ENCODE results near the gene CST3.

The CST3 gene

GRCh38 chr20:23657202-23657601 lies 19.4 kb upstream of the CST3 start:
- Mint-ChIP-seq H3K9me3 (no peaks in the 10 kb centered on the region), H3K27me3 (peaks cover 7% of the 10 kb centered on the region), H3K4me1 (no peaks in the 10 kb centered on the region), H3K36me3 (no peaks in the 10 kb centered on the region), H3K4me3 (no peak overlapping the region), H3K27ac (no peak overlapping the region)
- ATAC-seq (ENCODE audit: low read depth) = no peak
- no peak for DNase-seq (ENCODE audit: low spot score in 2 of 2)

GRCh38 chr20:23656372-23656771 lies 18.6 kb upstream of the CST3 start:
- ATAC-seq (ENCODE audit: low read depth) (no peak), DNase-seq (ENCODE audit: low spot score in 2 of 2) (no peak)
- no peaks in the 10 kb centered on the region for H3K36me3 Mint-ChIP-seq
- no peak overlapping the region for H3K4me3 Mint-ChIP-seq
- no peaks in the 10 kb centered on the region for H3K9me3 Mint-ChIP-seq
- H3K4me1 Mint-ChIP-seq = no peaks in the 10 kb centered on the region
- peaks cover 7% of the 10 kb centered on the region for H3K27me3 Mint-ChIP-seq
- H3K27ac Mint-ChIP-seq = no peak overlapping the region

- no peak for ATAC-seq (ENCODE audit: low read depth)
- Mint-ChIP-seq H3K27ac (no peak overlapping the region), H3K27me3 (peaks cover 7% of the 10 kb centered on the region), H3K4me1 (no peaks in the 10 kb centered on the region), H3K9me3 (no peaks in the 10 kb centered on the region), H3K4me3 (no peak overlapping the region), H3K36me3 (no peaks in the 10 kb centered on the region)
- DNase-seq (ENCODE audit: low spot score in 2 of 2) = no peak
Measured at GRCh38 chr20:23655491-23656211, 17.9 kb upstream of the CST3 start.

- Mint-ChIP-seq H3K27me3 (peaks cover 3% of the 10 kb centered on the region), H3K27ac (no peak overlapping the region), H3K9me3 (no peaks in the 10 kb centered on the region), H3K4me1 (no peaks in the 10 kb centered on the region), H3K4me3 (no peak overlapping the region), H3K36me3 (no peaks in the 10 kb centered on the region)
- ATAC-seq (ENCODE audit: low read depth) (no peak), DNase-seq (ENCODE audit: low spot score in 2 of 2) (no peak)
Measured at GRCh38 chr20:23654717-23655116, 17.0 kb upstream of the CST3 start.

- Mint-ChIP-seq H3K27me3 (peaks cover 3% of the 10 kb centered on the region), H3K4me3 (no peak overlapping the region), H3K9me3 (no peaks in the 10 kb centered on the region), H3K27ac (no peak overlapping the region), H3K4me1 (no peaks in the 10 kb centered on the region), H3K36me3 (no peaks in the 10 kb centered on the region)
- DNase-seq (ENCODE audit: low spot score in 2 of 2) = no peak
- ATAC-seq (ENCODE audit: low read depth) = no peak
Measured at GRCh38 chr20:23654000-23654399, 16.2 kb upstream of the CST3 start.

- H3K4me3 Mint-ChIP-seq = no peak overlapping the region
- ATAC-seq (ENCODE audit: low read depth) = no peak
- DNase-seq (ENCODE audit: low spot score in 2 of 2) = no peak
- no peak overlapping the region for H3K27ac Mint-ChIP-seq
- no peaks in the 10 kb centered on the region for H3K4me1 Mint-ChIP-seq
- H3K27me3 Mint-ChIP-seq = peaks cover 3% of the 10 kb centered on the region
- no peaks in the 10 kb centered on the region for H3K36me3 Mint-ChIP-seq
- no peaks in the 10 kb centered on the region for H3K9me3 Mint-ChIP-seq
Measured at GRCh38 chr20:23653400-23653938, 15.7 kb upstream of the CST3 start.

- Mint-ChIP-seq H3K27me3 (peaks cover 3% of the 10 kb centered on the region), H3K9me3 (no peaks in the 10 kb centered on the region), H3K4me1 (no peaks in the 10 kb centered on the region), H3K4me3 (no peak overlapping the region), H3K27ac (no peak overlapping the region), H3K36me3 (no peaks in the 10 kb centered on the region)
- DNase-seq (ENCODE audit: low spot score in 2 of 2) (no peak), ATAC-seq (ENCODE audit: low read depth) (no peak)
Measured at GRCh38 chr20:23652926-23653325, 15.2 kb upstream of the CST3 start.

GRCh38 chr20:23652371-23652770 lies 14.6 kb upstream of the CST3 start:
- no peak overlapping the region for H3K27ac Mint-ChIP-seq
- no peak for DNase-seq (ENCODE audit: low spot score in 2 of 2)

GRCh38 chr20:23651117-23651516 lies 13.4 kb upstream of the CST3 start:
- Mint-ChIP-seq H3K27me3 (peaks cover 2% of the 10 kb centered on the region), H3K4me3 (no peak overlapping the region), H3K4me1 (no peaks in the 10 kb centered on the region), H3K9me3 (no peaks in the 10 kb centered on the region), H3K36me3 (no peaks in the 10 kb centered on the region), H3K27ac (no peak overlapping the region)
- ATAC-seq (ENCODE audit: low read depth) (no peak), DNase-seq (ENCODE audit: low spot score in 2 of 2) (no peak)

More at GRCh38 chr20:23652371-23652770, 14.6 kb upstream of the CST3 start:
- Mint-ChIP-seq H3K27me3 (peaks cover 3% of the 10 kb centered on the region), H3K4me1 (no peaks in the 10 kb centered on the region), H3K9me3 (no peaks in the 10 kb centered on the region), H3K36me3 (no peaks in the 10 kb centered on the region), H3K4me3 (no peak overlapping the region)
- no peak for ATAC-seq (ENCODE audit: low read depth)

GRCh38 chr20:23649830-23650417 lies 12.2 kb upstream of the CST3 start:
- Mint-ChIP-seq H3K36me3 (no peaks in the 10 kb centered on the region), H3K4me1 (no peaks in the 10 kb centered on the region), H3K9me3 (no peaks in the 10 kb centered on the region), H3K27ac (no peak overlapping the region), H3K4me3 (no peak overlapping the region), H3K27me3 (peaks cover 4% of the 10 kb centered on the region)
- DNase-seq (ENCODE audit: low spot score in 2 of 2) = no peak
- ATAC-seq (ENCODE audit: low read depth) = no peak

GRCh38 chr20:23649242-23649641 lies 11.5 kb upstream of the CST3 start:
- DNase-seq (ENCODE audit: low spot score in 2 of 2) (no peak), ATAC-seq (ENCODE audit: low read depth) (no peak)
- Mint-ChIP-seq H3K36me3 (no peaks in the 10 kb centered on the region), H3K4me1 (no peaks in the 10 kb centered on the region), H3K27me3 (peaks cover 4% of the 10 kb centered on the region), H3K9me3 (no peaks in the 10 kb centered on the region), H3K4me3 (no peak overlapping the region), H3K27ac (no peak overlapping the region)

GRCh38 chr20:23647346-23647745 lies 9.6 kb upstream of the CST3 start:
- Mint-ChIP-seq H3K27ac (no peak overlapping the region), H3K9me3 (no peaks in the 10 kb centered on the region), H3K4me3 (no peak overlapping the region), H3K27me3 (peaks cover 2% of the 10 kb centered on the region), H3K36me3 (no peaks in the 10 kb centered on the region), H3K4me1 (no peaks in the 10 kb centered on the region)
- no peak for ATAC-seq (ENCODE audit: low read depth)
- DNase-seq (ENCODE audit: low spot score in 2 of 2) = no peak

- H3K27me3 Mint-ChIP-seq = peaks cover 2% of the 10 kb centered on the region
- DNase-seq (ENCODE audit: low spot score in 2 of 2) (no peak), ATAC-seq (ENCODE audit: low read depth) (no peak)
- H3K36me3 Mint-ChIP-seq = no peaks in the 10 kb centered on the region
- no peaks in the 10 kb centered on the region for H3K4me1 Mint-ChIP-seq
- H3K4me3 Mint-ChIP-seq = no peak overlapping the region
- no peaks in the 10 kb centered on the region for H3K9me3 Mint-ChIP-seq
- no peak overlapping the region for H3K27ac Mint-ChIP-seq
Measured at GRCh38 chr20:23646106-23646873, 8.5 kb upstream of the CST3 start.

GRCh38 chr20:23645575-23645974 lies 7.8 kb upstream of the CST3 start:
- no peaks in the 10 kb centered on the region for H3K9me3 Mint-ChIP-seq
- H3K4me1 Mint-ChIP-seq = no peaks in the 10 kb centered on the region
- no peak for ATAC-seq (ENCODE audit: low read depth)
- no peak overlapping the region for H3K27ac Mint-ChIP-seq
- DNase-seq (ENCODE audit: low spot score in 2 of 2) = no peak
- no peaks in the 10 kb centered on the region for H3K36me3 Mint-ChIP-seq
- H3K4me3 Mint-ChIP-seq = no peak overlapping the region
- peaks cover 2% of the 10 kb centered on the region for H3K27me3 Mint-ChIP-seq
